ENCODE results near the gene KRT25.

- TF ChIP-seq EZH2 (IDR thresholded peaks at IDR 0.05; ENCODE audit: borderline replicate concordance, low read depth, low read length, severe bottlenecking) (no peak), POLR2A (IDR thresholded peaks at IDR 0.05; ENCODE audit: low read depth, low read length) (no peak), MAX (IDR thresholded peaks at IDR 0.05; ENCODE audit: insufficient read depth, insufficient read length) (no peak), POLR2AphosphoS5 (IDR thresholded peaks at IDR 0.05; ENCODE audit: insufficient read depth, low read depth, low read length) (no peak), JUN (IDR thresholded peaks at IDR 0.05; ENCODE audit: borderline replicate concordance, insufficient read depth, insufficient read length, low read depth) (no peak), MYC (IDR thresholded peaks at IDR 0.05; ENCODE audit: low read depth, low read length) (no peak), GATA2 (IDR thresholded peaks at IDR 0.05; ENCODE audit: insufficient read depth, insufficient read length, low read depth, low read length) (no peak)
- TF ChIP-seq, protein P1, sequence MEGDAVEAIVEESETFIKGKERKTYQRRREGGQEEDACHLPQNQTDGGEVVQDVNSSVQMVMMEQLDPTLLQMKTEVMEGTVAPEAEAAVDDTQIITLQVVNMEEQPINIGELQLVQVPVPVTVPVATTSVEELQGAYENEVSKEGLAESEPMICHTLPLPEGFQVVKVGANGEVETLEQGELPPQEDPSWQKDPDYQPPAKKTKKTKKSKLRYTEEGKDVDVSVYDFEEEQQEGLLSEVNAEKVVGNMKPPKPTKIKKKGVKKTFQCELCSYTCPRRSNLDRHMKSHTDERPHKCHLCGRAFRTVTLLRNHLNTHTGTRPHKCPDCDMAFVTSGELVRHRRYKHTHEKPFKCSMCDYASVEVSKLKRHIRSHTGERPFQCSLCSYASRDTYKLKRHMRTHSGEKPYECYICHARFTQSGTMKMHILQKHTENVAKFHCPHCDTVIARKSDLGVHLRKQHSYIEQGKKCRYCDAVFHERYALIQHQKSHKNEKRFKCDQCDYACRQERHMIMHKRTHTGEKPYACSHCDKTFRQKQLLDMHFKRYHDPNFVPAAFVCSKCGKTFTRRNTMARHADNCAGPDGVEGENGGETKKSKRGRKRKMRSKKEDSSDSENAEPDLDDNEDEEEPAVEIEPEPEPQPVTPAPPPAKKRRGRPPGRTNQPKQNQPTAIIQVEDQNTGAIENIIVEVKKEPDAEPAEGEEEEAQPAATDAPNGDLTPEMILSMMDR (IDR thresholded peaks at IDR 0.05; ENCODE audit: extremely low read depth in 1 of 2, insufficient read depth in 1 of 2, low read depth in 1 of 2, low read length in 2 of 2), result no peak
Measured at GRCh38 chr17:40703652-40704051, 51.5 kb downstream of the KRT25 start, which contains the start of gene KRT24.

Data from endothelial cell of umbilical vein (primary cell).